ENCODE data around the gene SLC35B3.
"Not testable (repeated sequence)": the region's sequence is repeated elsewhere in the genome, so short reads cannot be mapped to it uniquely, and the experiment has no call there.

Gene SLC35B3

GRCh38 chr6:8405946-8406345, 29.4 kb downstream of the SLC35B3 start:
- not testable (repeated sequence) for DNase-seq

- no peak for DNase-seq
These were observed 32.8 kb downstream of the SLC35B3 start for GRCh38 chr6:8402546-8402945.

DNA sequence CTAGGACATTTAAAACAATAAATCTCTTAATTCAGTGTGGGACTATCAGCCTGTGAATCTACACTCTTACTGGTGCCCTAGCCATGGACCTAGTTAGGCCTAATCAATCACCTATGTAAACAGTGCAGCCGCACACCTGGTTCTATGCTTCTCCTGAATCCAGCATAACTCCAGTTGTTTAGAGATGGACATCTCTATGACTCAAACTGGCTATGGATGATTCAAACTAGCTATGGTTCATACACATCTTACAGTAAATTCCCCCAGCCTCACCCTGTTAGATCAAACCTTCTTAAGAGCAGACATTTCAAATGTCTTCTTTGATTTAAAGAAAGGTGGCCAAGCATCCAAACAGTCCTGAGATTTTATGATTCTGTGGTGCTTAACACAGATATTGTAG, 34.7 kb downstream of the SLC35B3 start:
- DNase-seq: no peak

GRCh38 chr6:8392569-8392968, 42.8 kb downstream of the SLC35B3 start:
- DNase-seq: no peak

DNA sequence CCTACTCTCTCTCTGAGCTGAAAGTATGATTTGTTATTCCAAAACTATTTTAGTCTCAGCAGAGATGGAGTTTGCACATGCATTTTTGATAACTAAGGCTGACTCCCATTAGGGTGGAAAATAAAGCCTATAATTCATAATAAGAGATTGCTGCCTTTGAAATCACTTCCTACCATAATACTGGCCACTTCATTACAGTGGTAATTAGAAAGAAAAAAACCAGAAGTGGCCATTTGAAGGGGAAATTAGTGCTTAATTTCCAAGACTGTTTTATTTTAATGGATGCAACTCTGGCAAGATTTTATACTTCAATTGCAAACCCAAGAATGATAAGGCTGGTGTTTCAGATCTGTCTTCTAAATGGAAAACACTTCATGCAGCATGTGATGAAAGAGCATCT, 43.4 kb downstream of the SLC35B3 start:
- DNase-seq: no peak

- no peak for DNase-seq
These were observed 46.1 kb downstream of the SLC35B3 start for GRCh38 chr6:8389036-8389818.

DNA sequence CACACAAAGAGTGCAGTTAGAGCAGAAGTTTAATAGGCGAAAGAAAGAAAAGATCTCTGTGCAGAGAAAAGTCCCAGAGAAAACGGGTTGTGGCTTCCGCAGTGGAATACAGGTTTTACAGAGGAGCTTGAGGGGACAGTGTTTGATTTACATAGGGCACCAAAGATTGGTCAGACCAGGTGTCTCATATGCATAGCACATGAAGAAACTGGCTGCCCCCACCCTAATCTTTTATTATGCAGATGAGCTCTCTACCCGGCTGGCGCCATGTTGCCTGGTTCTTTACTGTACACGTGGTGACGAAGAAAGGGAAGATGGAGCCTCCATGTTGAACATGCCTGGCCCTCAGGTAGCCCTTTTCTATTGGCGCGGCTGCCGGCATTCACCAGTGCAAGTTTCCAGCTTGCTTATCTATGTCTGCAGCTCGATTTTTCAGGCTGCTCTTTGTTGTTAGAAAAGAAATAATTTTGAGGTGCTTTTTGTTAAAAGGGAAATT, 47.4 kb downstream of the SLC35B3 start:
- no peak for DNase-seq

DNA sequence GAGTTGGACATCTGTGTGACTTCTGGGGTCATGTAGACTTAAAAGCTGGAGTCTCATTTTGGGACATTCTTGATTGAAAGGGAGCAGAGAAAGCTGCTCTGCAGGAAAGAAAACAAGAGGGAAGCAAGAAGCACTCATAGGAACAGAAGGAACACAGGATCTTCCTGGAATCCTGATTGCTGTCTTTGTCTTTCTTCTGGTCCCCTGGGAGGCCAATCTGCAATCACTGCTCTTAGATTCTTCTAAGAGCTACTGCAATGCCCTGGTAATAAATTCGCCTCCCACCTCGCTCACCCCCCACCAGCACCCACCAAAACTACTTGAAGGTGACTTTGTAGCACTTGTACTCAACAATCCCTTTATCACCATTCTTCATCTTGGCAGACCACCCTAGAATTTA, 51.8 kb downstream of the SLC35B3 start:
- no peak for DNase-seq

DNA sequence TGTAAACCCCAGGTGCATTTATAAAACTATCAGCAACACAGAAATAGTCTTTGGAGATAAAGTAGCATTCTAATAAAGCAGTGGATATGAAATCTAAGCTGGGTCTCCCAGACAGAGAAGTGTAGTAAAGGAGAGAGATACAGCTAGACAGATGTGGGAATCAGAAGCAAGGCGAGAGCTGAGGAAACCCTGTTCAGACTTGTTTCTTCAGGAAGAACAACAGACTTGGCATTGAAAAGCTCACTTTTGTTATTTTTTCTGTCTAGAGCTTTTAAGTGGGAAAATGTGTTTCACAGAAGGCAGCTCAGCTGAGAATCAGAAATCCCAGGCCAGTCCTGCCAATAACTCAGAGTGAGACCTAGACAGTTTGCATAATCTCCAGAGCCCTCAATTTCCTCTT, 52.9 kb downstream of the SLC35B3 start:
- DNase-seq: no peak

GRCh38 chr6:8375916-8376315, 59.4 kb downstream of the SLC35B3 start:
- DNase-seq: no peak

Measured in NCI-H2107 (cell line).